ENCODE measurements around the gene RACGAP1. TPM values are rescaled to one million over a fixed set of nuclear protein-coding genes. Genes with fewer than 3 reads are reported as not detected.

The RACGAP1 gene
- total RNA-seq, 3 donors from 2014 or later (not counting 1 experiment from before 2014, with no cell fraction given), result 6.1 to 11.6 (median 8.7) TPM

DNA sequence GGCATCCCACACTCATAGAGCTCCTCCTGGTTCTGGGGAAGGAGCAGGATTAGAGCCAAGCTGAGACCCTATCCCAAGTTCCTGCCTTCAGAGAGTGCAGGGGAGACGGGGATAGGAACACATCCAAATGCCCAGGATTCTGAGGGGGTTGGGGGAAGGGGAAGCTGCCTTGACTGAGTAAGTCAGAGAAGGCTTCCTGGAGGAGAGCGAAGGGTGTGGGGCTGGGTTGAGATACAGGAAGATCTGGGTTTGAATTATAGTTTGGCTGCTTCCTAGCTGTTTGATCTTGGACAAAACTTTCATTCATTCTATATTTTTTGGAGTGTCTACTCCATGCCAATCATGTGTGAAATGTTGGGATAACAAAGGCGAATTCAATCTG lies 82.8 kb downstream of the RACGAP1 start:
- intact Hi-C loops (cut with micrococcal nuclease), result no loop called here
- Mint-ChIP-seq H3K9me3 (no peaks in the 10 kb centered on the region), H3K4me1 (peaks cover 14 to 23% of the 10 kb centered on the region in 2 donors), H3K4me3 (no peak overlapping the region), H3K27me3 (ENCODE audit: low read depth in 2 of 2) (peaks cover 10 to 15% of the 10 kb centered on the region in 2 donors), H3K36me3 (no peaks in the 10 kb centered on the region), H3K27ac (peak overlapping the region in 1 of 2 donors; percentile 29)
- no peak for DNase-seq
- Histone ChIP-seq H3K27me3 (ENCODE audit: control insufficient read depth, insufficient read depth, low read length) (no peaks in the 10 kb centered on the region), H3K9me3 (ENCODE audit: control insufficient read depth, insufficient read depth, low read length) (no peaks in the 10 kb centered on the region), H3K4me3 (ENCODE audit: low read length) (no peak overlapping the region), H3K4me1 (ENCODE audit: control insufficient read depth, insufficient read depth, low read length) (peaks cover 7% of the 10 kb centered on the region), H3K27ac (ENCODE audit: low read length) (no peak overlapping the region), H3K36me3 (ENCODE audit: control insufficient read depth, insufficient read depth, low read length) (no peaks in the 10 kb centered on the region)
- 93% methylated on average over 3 of the region's 3 CpGs for WGBS (ENCODE audit: insufficient coverage)
- TF ChIP-seq CTCF (IDR thresholded peaks at IDR 0.05), result no peak
- ATAC-seq, result no peak

DNA sequence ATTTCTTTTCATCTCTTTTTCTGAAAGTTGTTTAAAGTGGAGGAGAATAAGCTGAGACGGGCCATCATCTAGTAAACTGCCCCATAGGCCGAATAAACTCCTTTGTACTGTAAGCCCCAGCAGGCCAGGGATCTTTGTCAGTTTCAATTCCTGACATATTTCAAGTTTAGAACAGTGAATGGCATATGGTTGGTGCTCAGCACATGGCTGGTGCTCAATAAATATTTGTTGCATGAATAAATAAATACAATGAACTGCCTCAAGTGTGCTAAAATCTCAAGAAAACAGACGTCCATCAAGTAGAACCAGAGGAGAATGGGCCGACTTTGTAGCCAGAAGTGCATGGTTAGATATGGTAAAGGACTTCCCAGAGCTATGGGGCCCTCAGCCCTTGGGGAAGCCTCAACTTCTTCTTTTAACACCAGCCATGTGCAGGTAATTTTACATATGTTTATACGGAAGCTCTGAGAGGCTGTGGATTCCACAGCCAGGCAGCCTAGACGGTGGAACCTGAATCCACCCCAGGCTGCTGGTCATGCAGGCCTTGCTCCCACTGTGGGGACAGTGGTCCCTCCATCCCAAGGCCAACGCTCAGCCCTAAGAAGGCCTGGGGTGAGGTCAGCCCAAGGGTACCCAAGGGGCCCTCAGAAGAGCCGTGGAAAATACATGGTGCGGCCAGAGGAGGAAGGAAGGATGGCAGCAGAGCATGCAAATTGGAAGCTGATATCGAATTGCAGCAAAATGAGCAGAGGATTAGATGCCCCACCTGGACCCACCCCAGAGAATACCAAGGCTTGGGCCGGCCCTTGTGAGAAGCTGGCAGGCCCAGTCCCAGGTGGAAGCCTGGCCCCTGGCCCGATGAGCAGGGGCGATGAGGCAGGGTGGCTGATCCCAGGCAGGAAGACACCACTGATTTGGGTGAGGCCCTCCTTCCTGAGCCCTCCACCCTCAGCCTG lies 83.5 kb downstream of the RACGAP1 start:
- Histone ChIP-seq H3K36me3 (ENCODE audit: control insufficient read depth, insufficient read depth, low read length) (no peaks in the 10 kb centered on the region), H3K27ac (ENCODE audit: low read length) (no peak overlapping the region), H3K4me1 (ENCODE audit: control insufficient read depth, insufficient read depth, low read length) (peaks cover 7% of the 10 kb centered on the region), H3K27me3 (ENCODE audit: control insufficient read depth, insufficient read depth, low read length) (no peaks in the 10 kb centered on the region), H3K9me3 (ENCODE audit: control insufficient read depth, insufficient read depth, low read length) (no peaks in the 10 kb centered on the region), H3K4me3 (ENCODE audit: low read length) (no peak overlapping the region)
- H3K9me3 Mint-ChIP-seq, result no peaks in the 10 kb centered on the region
- H3K4me1 Mint-ChIP-seq, result peaks cover 14 to 23% of the 10 kb centered on the region in 2 donors
- peaks cover 10 to 15% of the 10 kb centered on the region in 2 donors for H3K27me3 Mint-ChIP-seq (ENCODE audit: low read depth in 2 of 2)
- 90% methylated on average over 13 of the region's 13 CpGs for WGBS (ENCODE audit: insufficient coverage)
- intact Hi-C loops (cut with micrococcal nuclease), result no loop called here
- H3K36me3 Mint-ChIP-seq, result no peaks in the 10 kb centered on the region
- H3K27ac Mint-ChIP-seq, result no peak overlapping the region
- TF ChIP-seq CTCF (IDR thresholded peaks at IDR 0.05), result no peak
- no peak overlapping the region for H3K4me3 Mint-ChIP-seq
- DNase-seq (no peak), ATAC-seq (no peak)

GRCh38 chr12:49939707-49940106 lies 85.6 kb downstream of the RACGAP1 start:
- H3K4me1 ChIP-seq (ENCODE audit: control insufficient read depth, insufficient read depth, low read length), result no peaks in the 10 kb centered on the region
- WGBS (ENCODE audit: insufficient coverage), result 100% methylated on average over 1 of the region's 1 CpG
- H3K4me3 ChIP-seq (ENCODE audit: low read length), result no peak overlapping the region
- Mint-ChIP-seq H3K27ac (no peak overlapping the region), H3K4me3 (no peak overlapping the region), H3K9me3 (no peaks in the 10 kb centered on the region), H3K27me3 (ENCODE audit: low read depth in 2 of 2) (peaks cover 1 to 2% of the 10 kb centered on the region in 2 donors), H3K36me3 (no peaks in the 10 kb centered on the region), H3K4me1 (peaks cover 0 to 8% of the 10 kb centered on the region in 2 donors)
- H3K36me3 ChIP-seq (ENCODE audit: control insufficient read depth, insufficient read depth, low read length), result no peaks in the 10 kb centered on the region
- no peak for ATAC-seq
- intact Hi-C loops (cut with micrococcal nuclease), result no loop called here
- no peak for TF ChIP-seq CTCF (IDR thresholded peaks at IDR 0.05)
- no peak for DNase-seq
- H3K27me3 ChIP-seq (ENCODE audit: control insufficient read depth, insufficient read depth, low read length), result no peaks in the 10 kb centered on the region
- H3K27ac ChIP-seq (ENCODE audit: low read length), result no peak overlapping the region
- no peaks in the 10 kb centered on the region for H3K9me3 ChIP-seq (ENCODE audit: control insufficient read depth, insufficient read depth, low read length)

Measured in natural killer cell (primary cell).